ENCODE data around the gene ABO. TPM values are rescaled to one million over a fixed set of nuclear protein-coding genes. Genes with fewer than 3 reads are reported as not detected.

The ABO gene
- total and polyA plus RNA-seq, 4 donors, result 0.08 to 0.75 (median 0.10) TPM; not detected in 1

DNA sequence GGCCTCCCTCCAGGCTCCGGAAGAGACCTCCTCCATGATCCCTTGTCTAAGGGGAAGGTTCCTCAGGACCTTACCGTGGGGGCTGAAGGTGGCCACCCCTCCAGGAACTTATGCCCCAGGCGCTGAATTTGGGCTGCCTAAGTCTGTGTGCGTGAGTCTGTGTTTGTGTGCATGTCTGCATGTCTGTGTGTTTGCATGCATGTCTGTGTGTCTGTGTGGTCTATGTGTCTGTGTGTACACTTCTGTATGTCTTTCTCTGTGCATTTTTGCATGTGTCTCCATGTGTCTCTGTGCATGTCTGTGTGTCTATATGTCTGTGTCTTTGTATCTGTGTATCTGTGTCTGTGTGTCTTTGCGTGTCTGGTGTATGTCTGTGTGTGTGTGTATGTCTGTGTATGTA lies 20.5 kb downstream of the ABO start:
- WGBS, result 90% methylated on average over 5 of the region's 5 CpGs
- Histone ChIP-seq H3K9ac (ENCODE audit: low read depth in 1 of 2, low read length in 2 of 2) (no peak overlapping the region), H3K27me3 (ENCODE audit: control insufficient read depth in 4 of 4, insufficient read depth in 4 of 4, low read length in 3 of 4) (no peaks in the 10 kb centered on the region), H3K4me3 (ENCODE audit: low read depth in 1 of 3, low read length in 3 of 3) (no peak overlapping the region), H3K9me3 (ENCODE audit: control insufficient read depth in 4 of 4, low read length in 3 of 4) (no peaks in the 10 kb centered on the region), H3K4me1 (ENCODE audit: control insufficient read depth in 4 of 4, insufficient read depth in 4 of 4, low read length in 3 of 4) (no peaks in the 10 kb centered on the region), H3K36me3 (ENCODE audit: control insufficient read depth in 4 of 4, insufficient read depth in 3 of 4, low read depth in 1 of 4, low read length in 3 of 4) (no peaks in the 10 kb centered on the region), H3K27ac (ENCODE audit: low read depth in 1 of 2, low read length in 2 of 2) (no peak overlapping the region)
- TF ChIP-seq FOXA2 (IDR thresholded peaks at IDR 0.05), result no peak
- TF ChIP-seq, protein P1, sequence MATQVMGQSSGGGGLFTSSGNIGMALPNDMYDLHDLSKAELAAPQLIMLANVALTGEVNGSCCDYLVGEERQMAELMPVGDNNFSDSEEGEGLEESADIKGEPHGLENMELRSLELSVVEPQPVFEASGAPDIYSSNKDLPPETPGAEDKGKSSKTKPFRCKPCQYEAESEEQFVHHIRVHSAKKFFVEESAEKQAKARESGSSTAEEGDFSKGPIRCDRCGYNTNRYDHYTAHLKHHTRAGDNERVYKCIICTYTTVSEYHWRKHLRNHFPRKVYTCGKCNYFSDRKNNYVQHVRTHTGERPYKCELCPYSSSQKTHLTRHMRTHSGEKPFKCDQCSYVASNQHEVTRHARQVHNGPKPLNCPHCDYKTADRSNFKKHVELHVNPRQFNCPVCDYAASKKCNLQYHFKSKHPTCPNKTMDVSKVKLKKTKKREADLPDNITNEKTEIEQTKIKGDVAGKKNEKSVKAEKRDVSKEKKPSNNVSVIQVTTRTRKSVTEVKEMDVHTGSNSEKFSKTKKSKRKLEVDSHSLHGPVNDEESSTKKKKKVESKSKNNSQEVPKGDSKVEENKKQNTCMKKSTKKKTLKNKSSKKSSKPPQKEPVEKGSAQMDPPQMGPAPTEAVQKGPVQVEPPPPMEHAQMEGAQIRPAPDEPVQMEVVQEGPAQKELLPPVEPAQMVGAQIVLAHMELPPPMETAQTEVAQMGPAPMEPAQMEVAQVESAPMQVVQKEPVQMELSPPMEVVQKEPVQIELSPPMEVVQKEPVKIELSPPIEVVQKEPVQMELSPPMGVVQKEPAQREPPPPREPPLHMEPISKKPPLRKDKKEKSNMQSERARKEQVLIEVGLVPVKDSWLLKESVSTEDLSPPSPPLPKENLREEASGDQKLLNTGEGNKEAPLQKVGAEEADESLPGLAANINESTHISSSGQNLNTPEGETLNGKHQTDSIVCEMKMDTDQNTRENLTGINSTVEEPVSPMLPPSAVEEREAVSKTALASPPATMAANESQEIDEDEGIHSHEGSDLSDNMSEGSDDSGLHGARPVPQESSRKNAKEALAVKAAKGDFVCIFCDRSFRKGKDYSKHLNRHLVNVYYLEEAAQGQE (IDR thresholded peaks at IDR 0.05), result no peak
- TF ChIP-seq GABPA (IDR thresholded peaks at IDR 0.05 in 1 of 2, conservative IDR thresholded peaks at IDR 0.05 in 1 of 2), result no peak
- no peak for DNase-seq (ENCODE audit: low spot score)

DNA sequence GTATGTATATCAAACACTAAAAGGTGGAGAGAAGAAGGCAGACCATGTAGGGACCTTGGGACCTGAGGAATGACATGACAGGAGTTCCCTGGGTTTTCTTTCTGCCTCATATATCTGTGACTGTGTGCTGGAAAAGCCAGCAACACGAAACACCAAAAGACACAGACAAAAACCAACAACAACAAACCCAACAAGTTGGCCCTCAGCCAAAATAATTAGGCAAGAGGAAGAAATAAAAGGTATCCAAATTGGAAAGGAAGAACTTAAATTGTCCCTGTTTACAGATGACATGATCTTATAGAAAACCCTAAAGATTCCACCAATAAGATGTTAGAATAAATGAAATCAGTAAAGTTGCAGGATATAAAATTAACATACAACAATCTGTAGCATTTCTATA lies 21.7 kb downstream of the ABO start:
- 61% methylated on average over 1 of the region's 1 CpG for WGBS
- Histone ChIP-seq H3K9me3 (ENCODE audit: control insufficient read depth in 4 of 4, low read length in 3 of 4) (no peaks in the 10 kb centered on the region), H3K36me3 (ENCODE audit: control insufficient read depth in 4 of 4, insufficient read depth in 3 of 4, low read depth in 1 of 4, low read length in 3 of 4) (no peaks in the 10 kb centered on the region), H3K27me3 (ENCODE audit: control insufficient read depth in 4 of 4, insufficient read depth in 4 of 4, low read length in 3 of 4) (no peaks in the 10 kb centered on the region), H3K4me3 (ENCODE audit: low read depth in 1 of 3, low read length in 3 of 3) (no peak overlapping the region), H3K9ac (ENCODE audit: low read depth in 1 of 2, low read length in 2 of 2) (no peak overlapping the region), H3K27ac (ENCODE audit: low read depth in 1 of 2, low read length in 2 of 2) (no peak overlapping the region), H3K4me1 (ENCODE audit: control insufficient read depth in 4 of 4, insufficient read depth in 4 of 4, low read length in 3 of 4) (no peaks in the 10 kb centered on the region)
- TF ChIP-seq SP1 (IDR thresholded peaks at IDR 0.05) (no peak), GABPA (IDR thresholded peaks at IDR 0.05 in 1 of 2, conservative IDR thresholded peaks at IDR 0.05 in 1 of 2) (no peak), EGR1 (IDR thresholded peaks at IDR 0.05; ENCODE audit: low read depth in 2 of 2) (no peak), FOXA2 (IDR thresholded peaks at IDR 0.05) (no peak), ATF3 (IDR thresholded peaks at IDR 0.05) (no peak), HNF4G (IDR thresholded peaks at IDR 0.05) (no peak), FOXA1 (IDR thresholded peaks at IDR 0.05) (no peak)
- TF ChIP-seq, protein P1 (IDR thresholded peaks at IDR 0.05), result no peak
- no peak for DNase-seq (ENCODE audit: low spot score)

DNA sequence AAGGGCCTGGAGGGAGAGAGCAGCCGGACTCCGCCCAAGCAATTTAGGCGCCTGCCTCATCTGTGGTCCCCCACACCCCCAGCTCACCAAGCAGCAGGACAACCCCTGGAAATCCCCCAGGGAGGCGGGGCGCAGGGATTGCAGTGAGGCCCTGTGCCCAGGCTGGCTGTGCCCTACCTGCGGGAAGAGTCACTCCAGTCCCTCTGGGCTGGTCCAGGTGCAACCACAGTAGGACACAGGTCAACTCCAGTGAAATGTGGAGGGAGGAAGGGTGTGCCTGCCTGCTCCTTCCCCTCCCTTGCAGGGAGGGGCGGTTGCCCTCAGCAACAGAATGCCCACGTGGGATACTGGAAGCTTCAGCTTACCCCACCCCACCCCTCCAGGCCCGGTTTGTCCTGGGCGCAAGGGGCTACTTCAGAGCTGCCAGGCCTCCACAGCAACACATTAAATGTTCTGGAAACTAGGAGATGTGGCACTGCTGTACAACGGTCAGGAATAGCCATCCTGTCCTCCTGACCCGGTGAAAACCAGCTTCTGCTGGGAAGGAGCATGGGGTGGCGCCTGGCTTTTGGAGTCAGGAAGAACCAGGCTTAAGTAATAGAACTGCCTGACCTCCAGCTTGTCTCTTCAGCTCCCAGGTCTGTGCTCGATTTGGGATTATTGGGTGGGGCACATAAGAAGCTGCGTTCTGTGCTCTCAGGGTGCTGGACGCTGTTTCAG lies 22.5 kb downstream of the ABO start:
- no peak for DNase-seq (ENCODE audit: low spot score)
- H3K27me3 ChIP-seq (ENCODE audit: control insufficient read depth in 4 of 4, insufficient read depth in 4 of 4, low read length in 3 of 4), result no peaks in the 10 kb centered on the region
- no peaks in the 10 kb centered on the region for H3K36me3 ChIP-seq (ENCODE audit: control insufficient read depth in 4 of 4, insufficient read depth in 3 of 4, low read depth in 1 of 4, low read length in 3 of 4)
- 76% methylated on average over 16 of the region's 16 CpGs for WGBS
- no peaks in the 10 kb centered on the region for H3K9me3 ChIP-seq (ENCODE audit: control insufficient read depth in 4 of 4, low read length in 3 of 4)
- no peak overlapping the region for H3K9ac ChIP-seq (ENCODE audit: low read depth in 1 of 2, low read length in 2 of 2)
- no peak overlapping the region for H3K4me3 ChIP-seq (ENCODE audit: low read depth in 1 of 3, low read length in 3 of 3)
- H3K4me1 ChIP-seq (ENCODE audit: control insufficient read depth in 4 of 4, insufficient read depth in 4 of 4, low read length in 3 of 4), result no peaks in the 10 kb centered on the region
- no peak for TF ChIP-seq TAF1 (conservative IDR thresholded peaks at IDR 0.05)
- no peak for TF ChIP-seq ATF3 (IDR thresholded peaks at IDR 0.05)
- TF ChIP-seq FOXA1 (IDR thresholded peaks at IDR 0.05), result no peak
- TF ChIP-seq, protein P2, sequence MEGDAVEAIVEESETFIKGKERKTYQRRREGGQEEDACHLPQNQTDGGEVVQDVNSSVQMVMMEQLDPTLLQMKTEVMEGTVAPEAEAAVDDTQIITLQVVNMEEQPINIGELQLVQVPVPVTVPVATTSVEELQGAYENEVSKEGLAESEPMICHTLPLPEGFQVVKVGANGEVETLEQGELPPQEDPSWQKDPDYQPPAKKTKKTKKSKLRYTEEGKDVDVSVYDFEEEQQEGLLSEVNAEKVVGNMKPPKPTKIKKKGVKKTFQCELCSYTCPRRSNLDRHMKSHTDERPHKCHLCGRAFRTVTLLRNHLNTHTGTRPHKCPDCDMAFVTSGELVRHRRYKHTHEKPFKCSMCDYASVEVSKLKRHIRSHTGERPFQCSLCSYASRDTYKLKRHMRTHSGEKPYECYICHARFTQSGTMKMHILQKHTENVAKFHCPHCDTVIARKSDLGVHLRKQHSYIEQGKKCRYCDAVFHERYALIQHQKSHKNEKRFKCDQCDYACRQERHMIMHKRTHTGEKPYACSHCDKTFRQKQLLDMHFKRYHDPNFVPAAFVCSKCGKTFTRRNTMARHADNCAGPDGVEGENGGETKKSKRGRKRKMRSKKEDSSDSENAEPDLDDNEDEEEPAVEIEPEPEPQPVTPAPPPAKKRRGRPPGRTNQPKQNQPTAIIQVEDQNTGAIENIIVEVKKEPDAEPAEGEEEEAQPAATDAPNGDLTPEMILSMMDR (IDR thresholded peaks at IDR 0.05; ENCODE audit: low read depth, low read length, missing input control), result no peak
- TF ChIP-seq NR2F2 (IDR thresholded peaks at IDR 0.05), result no peak
- TF ChIP-seq JUND (IDR thresholded peaks at IDR 0.05), result no peak
- TF ChIP-seq SP1 (IDR thresholded peaks at IDR 0.05), result no peak
- no peak for TF ChIP-seq YY1 (IDR thresholded peaks at IDR 0.05)
- TF ChIP-seq GABPA (IDR thresholded peaks at IDR 0.05 in 1 of 2, conservative IDR thresholded peaks at IDR 0.05 in 1 of 2), result no peak
- no peak for TF ChIP-seq RXRA (IDR thresholded peaks at IDR 0.05)
- TF ChIP-seq HNF4A (conservative IDR thresholded peaks at IDR 0.05), result no peak
- no peak for TF ChIP-seq RAD21 (IDR thresholded peaks at IDR 0.05)
- TF ChIP-seq HNF4G (IDR thresholded peaks at IDR 0.05), result no peak
- no peak overlapping the region for H3K27ac ChIP-seq (ENCODE audit: low read depth in 1 of 2, low read length in 2 of 2)
